ENCODE results near the gene ATF7.

Gene ATF7

DNA sequence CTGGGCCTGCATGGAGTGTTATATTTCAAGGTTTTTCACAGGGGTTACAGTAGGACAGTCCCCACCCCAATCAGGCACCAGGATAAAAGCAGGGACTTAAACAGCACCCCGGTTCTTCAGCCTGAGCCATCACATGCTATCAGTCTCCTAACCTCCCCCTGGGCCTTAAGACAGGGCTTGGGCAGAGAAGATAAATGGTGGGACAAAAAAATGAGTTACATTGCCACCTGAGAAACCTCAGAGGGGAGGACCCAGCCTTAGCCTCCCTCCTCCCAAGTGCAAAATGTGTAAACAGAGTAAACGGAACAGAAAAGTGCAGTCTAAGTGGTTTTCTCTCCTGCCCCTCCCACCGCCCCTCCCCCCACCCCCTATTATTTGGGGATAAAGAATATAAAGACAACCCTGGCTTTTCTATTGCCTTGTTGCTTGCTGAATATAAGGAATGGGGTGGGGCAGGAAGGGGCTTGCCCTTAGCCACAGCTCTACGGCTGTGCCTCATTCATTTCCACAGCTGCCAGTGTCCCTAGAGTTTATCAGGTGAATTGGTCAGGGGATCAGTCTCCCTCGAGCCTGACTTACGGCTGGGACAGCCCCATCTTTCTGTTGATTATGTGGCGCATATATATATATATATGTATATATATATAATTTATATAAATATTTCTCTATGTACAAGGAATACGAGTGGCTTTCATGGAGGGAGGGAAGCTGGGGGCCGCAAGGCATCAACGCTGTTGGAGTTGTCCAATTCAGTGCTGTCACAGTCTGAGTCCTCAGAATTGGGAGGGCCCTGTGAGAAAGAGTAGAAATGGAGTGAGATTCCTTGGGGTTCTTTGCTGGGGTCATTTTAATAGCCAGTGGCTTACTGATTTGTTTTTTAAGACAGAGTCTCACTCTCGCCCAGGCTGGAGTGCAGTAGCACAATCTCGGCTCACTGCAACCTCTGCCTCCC, 145.4 kb downstream of the ATF7 start:
- no peak for DNase-seq

DNA sequence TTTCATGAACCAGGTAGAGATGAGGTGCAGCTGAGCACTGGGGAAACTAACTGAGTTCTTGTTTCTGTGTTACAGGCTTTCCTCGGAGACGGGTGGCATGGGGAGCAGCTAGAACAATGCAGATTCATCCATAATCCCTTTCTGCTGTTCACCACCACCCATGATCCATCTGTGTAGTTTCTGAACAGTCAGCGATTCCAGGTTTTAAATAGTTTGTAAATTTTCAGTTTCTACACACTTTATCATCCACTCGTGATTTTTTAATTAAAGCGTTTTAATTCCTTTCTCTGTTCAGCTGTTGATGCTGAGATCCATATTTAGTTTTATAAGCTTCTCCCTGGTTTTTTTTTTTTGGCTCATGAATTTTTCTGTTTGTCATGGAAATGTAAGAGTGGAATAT, 146.9 kb downstream of the ATF7 start:
- no peak for DNase-seq

DNA sequence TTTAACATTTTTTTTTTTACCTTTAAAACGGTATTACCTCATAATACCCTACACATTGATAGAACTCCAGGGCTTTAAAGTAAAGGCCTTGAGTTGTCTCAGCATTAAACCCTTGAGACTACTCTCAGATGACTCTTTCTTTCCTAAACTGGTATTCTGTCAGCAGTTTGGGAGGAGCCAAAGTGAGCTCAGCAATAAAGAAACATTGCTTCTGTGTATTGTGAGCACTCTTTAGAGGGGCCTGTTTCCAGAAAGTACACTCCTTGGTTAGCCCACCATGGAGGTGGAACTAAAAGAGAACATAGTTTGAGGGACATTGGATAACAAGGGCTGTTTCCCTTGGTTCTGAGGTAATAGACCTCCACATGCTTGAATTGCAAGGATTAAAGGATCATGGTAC, 147.3 kb downstream of the ATF7 start:
- no peak for DNase-seq

DNA sequence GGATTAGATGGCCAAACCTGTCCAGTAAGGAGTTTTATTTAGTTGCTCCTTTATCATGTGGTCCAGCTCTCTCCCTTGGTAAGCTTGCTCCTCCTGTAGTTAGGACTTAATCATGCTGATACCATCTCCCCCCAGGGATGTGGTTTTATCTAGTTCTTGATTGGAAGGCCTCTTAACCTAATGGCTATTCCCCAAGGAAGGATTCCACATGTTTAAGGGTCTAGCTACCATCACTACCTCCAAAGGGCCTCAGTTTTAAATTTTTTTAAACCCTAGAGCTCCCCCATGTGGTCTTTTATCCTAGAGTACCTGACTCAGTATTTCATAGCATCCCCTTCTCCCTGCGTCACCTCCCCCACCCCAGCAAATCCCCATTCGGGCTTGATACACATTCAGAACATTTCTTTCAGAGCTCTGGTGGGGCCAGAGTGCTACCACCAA, 149.4 kb downstream of the ATF7 start:
- no peak for DNase-seq

DNA sequence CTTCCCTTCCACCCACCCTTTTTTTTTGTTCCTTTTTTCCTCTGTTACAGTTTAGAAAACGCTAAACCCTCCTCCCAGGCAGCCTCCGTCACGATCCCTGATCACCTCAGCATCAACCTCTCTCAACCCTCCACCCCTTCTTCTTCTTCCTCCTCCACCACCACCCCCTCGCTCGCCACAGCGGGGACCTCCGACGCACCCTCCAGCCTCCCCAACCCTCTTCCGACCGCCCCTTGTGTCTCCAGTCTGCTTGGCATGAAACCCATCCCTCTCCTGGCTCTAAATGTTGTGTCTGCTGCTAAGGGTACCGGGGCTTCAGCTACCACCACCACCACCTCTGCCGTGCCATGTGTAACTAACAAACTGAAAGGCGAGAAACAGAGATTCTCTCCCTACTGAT, 151.4 kb downstream of the ATF7 start:
- no peak for DNase-seq

DNA sequence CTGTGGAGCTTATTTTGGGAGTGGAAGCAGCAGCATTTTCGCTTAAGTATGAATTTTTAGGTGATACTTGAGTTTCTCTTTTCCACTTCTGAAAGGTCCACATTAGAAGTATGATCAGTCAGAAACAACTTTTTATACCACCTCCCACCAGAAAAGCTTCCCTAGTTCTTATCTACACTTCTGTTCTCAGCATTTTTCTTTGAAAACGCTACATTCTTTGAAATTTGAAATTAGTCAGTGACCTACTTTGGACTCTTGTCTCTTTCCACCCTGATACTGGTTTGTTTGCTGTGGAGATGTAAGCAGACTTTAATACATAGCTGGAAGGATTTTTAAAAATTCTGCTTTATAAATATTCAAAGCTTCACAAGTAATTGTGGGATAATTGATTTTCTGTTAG, 152.1 kb downstream of the ATF7 start:
- no peak for DNase-seq

DNA sequence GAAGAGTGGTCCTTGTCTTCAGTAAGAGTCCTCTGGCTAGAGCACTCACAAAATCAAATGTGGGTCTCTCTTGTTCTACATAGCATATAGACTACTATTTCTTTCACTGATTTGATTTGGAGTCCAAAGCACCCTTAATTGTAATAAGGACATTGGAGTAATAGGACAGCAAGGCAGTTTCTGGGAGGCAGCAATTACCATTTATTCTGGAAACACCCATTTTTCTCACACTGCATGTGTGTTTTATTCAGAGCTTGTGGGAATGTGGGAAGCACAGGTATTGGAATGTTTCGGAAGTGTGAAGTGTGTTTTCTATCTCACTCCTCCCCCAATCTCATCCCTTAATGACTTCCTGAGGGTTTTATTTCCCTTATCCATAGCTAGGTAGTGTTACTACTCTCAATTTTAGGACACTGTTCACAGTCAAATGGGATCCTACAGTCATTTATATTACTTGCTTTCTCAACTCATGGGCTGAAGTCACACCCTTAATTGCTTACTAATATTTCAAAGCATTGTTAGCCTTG, 154.1 kb downstream of the ATF7 start:
- DNase-seq, result no peak

DNA sequence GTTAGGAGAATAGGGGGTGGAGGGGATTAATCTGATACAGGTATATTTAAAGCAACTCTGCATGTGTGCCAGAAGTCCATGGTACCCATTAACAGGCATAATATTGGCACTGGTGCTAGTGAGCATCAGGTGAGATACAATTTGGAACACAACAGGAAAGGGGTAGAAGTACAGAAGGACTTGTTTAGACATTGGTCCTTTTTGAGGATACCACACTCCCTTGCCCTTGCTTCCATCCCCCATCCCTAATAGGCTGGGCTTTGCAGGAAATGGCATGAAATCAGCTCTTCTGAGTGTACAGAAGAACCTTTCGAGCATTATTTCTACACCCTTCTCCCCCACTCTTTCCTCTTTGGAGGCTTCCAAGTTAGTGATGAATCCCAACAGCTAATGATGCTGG, 157.9 kb downstream of the ATF7 start:
- no peak for DNase-seq

DNA sequence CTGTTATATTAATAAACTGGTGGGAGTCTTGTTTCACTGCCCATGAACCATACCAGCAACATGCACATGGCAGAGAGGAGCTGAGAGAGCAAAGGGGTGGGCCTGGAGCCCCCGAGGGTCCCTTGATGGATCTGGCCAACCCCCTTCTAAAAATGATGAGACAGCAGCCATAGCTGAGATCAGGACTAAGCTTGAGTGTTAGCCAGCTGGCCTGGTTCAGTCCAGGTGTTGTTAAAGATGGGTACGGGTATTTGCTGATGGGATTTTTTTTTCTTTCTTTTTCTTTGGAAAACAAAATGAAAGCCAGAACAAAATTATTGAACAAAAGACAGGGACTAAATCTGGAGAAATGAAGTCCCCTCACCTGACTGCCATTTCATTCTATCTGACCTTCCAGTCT, 158.3 kb downstream of the ATF7 start:
- no peak for DNase-seq

DNA sequence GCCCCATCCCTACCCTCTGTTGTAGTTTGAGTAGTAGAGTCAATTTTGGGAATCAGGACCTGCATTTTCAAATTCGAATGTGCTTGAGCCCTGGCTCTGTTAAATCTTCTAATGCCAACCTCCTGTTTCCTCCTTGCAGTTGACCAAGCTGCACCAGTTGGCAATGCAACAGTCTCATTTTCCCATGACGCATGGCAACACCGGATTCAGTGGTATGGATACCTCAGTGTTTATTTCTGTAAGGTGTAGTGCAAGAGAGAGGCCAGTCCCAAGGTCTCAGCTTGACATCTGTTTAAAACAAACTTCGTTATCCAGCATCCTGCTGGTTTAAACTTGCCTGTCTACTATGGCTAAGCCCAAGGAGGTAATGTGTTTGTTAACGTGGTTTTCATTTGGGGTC, 159.1 kb downstream of the ATF7 start:
- no peak for DNase-seq

DNA sequence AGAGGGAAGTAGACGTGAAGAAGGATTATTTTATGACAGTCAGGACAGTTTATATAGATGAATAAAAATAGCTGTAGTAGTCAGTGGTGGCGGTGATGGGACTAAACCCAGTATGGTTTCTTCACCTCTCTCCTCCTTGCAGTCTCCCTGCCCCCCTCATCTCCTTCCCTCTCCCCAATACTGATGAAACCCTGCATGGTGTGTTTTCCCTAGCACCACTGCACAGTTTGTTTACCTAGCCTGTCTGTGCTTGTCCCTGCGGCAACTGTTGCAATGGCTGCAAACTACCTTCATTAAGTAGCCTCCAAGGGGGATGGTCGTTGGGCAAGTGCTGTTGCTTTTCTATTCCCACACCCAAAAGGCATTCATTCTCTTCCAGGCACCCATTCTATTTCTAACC, 159.5 kb downstream of the ATF7 start:
- DNase-seq, result no peak

DNA sequence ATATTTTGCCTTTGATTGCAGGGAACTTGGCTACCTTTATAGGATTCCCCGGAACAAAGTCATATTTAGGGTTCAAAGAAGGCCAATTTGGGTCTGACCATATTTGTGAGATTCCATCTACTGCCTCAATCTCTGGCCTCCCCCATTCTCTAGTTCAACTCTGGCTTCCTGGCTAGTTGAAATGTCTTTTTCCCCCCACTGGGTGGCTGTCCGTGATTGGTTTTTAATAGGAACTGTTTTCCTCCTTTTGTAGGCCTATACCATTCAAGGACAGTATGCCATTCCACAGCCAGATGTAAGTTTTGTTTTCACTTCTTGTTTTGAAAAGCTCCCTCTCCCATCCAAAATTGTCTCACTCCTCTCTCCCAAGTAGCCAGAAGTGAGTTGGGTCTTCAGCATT, 160.5 kb downstream of the ATF7 start:
- no peak for DNase-seq

DNA sequence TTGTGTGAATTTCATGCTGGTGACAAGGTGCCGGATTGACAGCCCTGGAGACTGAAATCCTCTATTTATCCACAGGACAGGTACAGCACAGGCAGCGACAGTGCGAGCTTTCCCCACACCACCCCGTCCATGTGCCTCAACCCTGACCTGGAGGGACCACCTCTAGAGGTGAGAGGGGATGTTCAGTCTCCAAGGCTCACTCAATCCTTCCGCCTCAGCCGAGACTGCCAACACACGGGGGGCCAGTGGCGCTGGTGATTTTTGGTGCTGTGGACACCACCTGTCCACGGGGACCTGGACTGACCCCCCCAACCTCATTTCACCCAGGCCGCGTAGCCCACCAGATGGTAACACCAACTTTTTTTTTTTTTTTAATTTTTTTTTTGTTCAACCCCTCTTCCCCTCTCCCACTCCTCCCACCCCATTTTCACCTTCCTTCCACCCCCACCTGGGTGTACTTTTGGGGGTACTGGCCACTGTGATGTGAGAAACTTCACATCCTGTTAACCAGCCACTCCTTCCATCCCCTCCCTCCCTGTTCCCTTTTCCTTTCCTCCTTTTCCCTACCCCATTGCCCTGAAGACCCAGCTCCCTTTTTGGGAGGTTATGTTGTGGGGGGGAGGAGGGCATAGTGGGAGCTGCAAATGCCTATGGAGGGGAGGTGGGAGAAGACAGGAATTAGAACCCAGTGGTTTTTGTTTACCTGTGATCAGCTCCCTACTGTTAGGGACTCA, 161.3 kb downstream of the ATF7 start:
- no peak for DNase-seq

DNA sequence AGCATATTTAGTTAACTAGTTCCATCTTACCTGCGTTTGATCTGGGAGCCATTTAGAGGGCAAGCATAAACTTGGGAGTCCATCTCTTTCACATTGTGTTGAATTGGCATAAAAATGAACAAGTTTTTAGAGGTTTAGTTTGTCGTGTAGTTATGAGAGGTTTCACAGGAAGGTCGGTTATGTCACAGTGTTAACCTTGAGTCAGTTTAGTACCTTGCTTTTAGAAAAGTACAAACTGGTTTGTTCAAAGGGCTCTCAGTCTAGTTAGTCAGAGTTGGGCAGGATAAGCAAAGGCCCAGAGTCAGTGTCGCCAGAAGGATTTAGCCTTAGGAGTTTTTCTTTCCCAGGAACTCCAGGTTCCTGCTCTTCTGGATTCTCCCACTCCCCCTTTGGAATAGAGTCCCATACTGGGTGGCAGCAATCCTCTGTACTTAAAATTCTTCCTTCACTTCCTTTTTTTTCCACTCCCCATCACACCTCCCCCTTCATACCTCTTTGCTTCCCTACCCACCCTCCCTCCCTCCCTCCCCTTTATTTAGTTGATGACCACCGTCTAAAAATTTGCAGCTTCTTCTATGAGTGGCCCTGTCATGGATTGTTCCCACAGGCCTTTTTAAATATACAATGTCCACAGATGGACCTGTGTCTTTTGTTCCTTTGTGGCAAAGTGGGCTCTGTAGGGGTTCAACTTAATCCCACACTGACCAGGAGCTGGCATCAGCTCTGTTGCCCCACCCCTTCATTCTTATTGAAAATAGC, 162.2 kb downstream of the ATF7 start:
- no peak for DNase-seq

DNA sequence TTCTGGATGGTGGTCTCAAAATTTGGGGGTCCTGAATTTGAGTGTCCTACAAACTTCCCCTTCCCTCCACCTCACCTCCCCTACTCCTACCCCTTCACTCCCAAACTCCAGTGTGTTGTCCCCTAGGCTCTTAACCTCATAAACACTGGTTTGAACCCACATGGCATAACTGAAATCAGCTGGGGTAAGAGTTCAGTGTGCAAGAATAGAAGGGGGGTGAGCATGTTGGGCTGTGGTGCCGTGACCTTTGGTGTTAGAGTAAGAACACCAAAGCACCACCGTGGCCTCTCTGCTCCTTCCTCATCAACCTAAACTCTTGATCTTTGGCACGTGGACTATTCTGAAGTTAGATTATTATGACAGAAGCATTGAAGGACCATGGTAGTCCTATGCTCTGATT, 163.2 kb downstream of the ATF7 start:
- DNase-seq, result no peak

DNA sequence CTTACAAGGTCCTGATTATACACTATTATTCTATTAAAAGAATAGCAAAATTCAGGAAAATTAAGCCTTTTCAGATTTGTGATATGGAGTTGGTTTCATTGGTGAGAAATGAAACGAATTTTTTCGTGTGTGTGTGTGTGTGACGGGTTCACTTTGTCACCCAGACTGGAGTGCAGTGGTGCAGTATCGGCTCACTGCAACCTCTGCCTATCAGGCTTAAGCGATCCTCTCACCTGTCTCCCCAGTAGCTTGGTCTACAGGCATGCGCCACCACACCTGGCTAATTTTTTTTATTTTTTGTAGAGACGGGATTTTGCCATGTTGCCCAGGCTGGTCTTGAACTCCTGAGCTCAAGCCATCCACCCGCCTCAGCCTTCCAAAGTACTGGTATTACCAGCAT, 164.6 kb downstream of the ATF7 start:
- no peak for DNase-seq

DNA sequence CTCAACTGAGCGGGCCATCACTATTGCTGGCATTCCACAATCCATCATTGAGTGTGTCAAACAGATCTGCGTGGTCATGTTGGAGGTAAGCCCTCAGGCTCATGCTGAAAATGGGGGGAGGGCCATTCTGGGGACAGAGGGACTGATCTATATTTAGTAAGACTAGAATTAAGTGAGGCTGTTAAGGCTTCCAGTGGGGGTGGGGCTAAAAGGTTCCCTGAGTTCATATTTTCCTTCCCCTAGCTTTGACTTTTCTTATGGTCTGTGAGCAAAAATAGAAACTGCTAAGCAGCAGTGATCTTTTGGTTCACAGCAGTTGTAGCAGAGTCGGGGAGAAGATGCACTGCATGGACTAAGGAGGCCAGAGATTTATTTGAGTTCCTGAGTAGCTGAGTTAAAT, 165.1 kb downstream of the ATF7 start:
- no peak for DNase-seq

DNA sequence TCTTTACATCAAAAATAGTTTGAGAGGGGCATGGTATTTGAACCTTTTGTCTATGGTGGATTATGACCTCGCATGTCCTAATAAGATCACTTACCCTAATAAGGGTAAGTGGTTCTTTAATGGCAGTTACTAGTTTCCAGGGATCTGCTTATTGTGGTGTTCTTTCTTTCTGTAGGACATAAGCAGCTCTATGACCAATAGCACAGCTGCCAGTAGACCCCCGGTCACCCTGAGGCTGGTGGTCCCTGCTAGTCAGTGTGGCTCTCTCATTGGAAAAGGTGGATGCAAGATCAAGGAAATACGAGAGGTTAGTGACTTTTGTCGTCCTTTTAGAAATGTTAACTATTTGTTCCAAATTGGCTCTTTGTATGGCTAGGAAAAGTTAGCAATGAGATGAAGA, 167.1 kb downstream of the ATF7 start:
- DNase-seq, result no peak

Measured in T-helper 1 cell (primary cell).